C4-2B (cell line): ENCODE measurements around the gene UQCRC1.
A peak's percentile ranks its signal among the peaks of the same experiment; 100 is the strongest.

ENCODE experiments used
- H3K27ac ChIP-seq: fragments of 450-650 bp; 2 replicates; pipeline ENCODE4 v1.5.1; 2017
- ZFX ChIP-seq: fragments of 450-650 bp; IDR thresholded peaks from 2 replicates; pipeline ENCODE4 v1.6.1; 2017
- TF ChIP-seq, protein P1 (sequence below): fragments of 450-650 bp; conservative IDR thresholded peaks from 2 replicates; pipeline ENCODE4 v1.5.1; 2017; ENCODE audit warnings: mild to moderate bottlenecking

Gene UQCRC1

DNA sequence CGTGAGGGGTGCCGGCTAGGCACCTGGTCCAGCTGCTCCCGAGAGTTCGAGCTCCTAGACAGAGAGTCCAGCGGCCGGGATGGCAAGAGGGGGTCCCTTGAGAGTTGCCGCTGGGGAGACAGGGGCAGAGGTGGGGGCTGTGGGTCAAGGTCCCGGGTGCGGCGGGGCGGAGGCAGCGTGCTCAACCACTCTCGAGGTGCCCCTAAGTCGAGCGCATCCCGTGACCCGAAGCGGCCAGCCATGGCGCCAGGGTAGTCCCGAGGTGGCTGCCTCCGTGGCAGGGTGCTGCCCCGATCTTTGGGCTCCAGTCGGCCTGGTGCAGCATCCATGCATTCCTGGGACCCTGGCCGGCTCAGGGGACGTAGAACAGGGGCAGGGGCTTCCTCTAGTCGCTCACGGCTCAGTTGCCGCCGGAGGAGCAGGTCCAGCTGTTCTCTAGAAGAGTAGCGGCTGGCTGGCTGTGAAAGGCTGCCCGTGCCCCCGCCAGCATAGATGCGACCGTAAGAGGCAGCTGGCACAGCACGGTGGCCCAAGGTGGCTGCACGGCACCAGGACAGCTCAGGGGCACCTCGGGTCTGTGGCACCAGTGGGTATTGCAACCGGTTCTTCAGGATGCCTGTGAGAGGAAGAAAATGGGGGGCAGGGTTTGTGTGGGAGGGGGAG lies 30.6 kb upstream of the UQCRC1 start:
- TF ChIP-seq ZFX, result no peak
- TF ChIP-seq, protein P1, sequence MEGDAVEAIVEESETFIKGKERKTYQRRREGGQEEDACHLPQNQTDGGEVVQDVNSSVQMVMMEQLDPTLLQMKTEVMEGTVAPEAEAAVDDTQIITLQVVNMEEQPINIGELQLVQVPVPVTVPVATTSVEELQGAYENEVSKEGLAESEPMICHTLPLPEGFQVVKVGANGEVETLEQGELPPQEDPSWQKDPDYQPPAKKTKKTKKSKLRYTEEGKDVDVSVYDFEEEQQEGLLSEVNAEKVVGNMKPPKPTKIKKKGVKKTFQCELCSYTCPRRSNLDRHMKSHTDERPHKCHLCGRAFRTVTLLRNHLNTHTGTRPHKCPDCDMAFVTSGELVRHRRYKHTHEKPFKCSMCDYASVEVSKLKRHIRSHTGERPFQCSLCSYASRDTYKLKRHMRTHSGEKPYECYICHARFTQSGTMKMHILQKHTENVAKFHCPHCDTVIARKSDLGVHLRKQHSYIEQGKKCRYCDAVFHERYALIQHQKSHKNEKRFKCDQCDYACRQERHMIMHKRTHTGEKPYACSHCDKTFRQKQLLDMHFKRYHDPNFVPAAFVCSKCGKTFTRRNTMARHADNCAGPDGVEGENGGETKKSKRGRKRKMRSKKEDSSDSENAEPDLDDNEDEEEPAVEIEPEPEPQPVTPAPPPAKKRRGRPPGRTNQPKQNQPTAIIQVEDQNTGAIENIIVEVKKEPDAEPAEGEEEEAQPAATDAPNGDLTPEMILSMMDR, result no peak
- H3K27ac ChIP-seq, result no peak overlapping the region

DNA sequence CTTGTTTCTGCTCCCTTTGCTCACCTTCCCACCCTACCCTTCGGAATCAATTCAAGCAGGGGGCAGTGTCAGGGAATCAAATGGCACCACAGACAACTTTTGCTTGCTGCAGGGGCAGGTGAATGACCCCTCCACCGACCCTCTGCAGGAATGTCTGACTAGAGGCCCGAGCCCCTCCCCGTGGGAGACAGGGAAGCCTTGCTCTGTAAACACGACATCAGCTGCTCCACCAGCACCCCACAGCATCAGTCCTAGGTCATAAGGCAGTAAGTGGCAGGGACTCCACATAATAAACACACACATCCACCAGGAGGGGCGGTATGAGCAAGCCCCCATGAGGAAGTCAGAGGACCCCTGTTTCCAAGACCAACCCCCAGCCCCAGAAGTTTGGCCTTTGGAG lies 27.9 kb upstream of the UQCRC1 start:
- no peak overlapping the region for H3K27ac ChIP-seq
- TF ChIP-seq, protein P1, result no peak
- TF ChIP-seq ZFX, result no peak

DNA sequence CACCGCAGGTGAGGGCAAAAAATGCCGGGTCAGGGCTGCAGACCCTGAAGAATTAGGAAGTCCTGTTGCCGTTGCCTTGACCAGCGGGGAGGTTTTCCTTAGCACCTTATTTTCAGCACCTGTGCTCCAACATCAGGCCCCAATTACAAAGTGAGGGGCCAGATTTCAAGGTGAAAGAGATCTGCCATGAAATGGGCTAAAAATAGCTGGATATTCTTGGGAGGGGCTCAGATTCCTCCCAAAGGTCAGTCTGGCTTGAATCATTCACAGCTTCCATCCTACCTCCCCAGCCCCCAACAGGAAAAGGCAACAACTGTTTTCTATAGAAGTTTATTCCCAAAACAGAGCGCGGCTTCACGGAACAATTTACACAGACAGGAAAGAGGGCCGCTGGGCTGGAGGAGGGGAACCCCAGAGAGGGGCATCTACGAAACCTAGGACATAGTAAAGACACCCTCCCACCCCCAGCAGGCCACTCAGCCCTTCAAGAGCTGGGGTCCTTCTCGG lies 26.8 kb upstream of the UQCRC1 start:
- H3K27ac ChIP-seq, result peak overlapping the region; percentile 95
- no peak for TF ChIP-seq ZFX

DNA sequence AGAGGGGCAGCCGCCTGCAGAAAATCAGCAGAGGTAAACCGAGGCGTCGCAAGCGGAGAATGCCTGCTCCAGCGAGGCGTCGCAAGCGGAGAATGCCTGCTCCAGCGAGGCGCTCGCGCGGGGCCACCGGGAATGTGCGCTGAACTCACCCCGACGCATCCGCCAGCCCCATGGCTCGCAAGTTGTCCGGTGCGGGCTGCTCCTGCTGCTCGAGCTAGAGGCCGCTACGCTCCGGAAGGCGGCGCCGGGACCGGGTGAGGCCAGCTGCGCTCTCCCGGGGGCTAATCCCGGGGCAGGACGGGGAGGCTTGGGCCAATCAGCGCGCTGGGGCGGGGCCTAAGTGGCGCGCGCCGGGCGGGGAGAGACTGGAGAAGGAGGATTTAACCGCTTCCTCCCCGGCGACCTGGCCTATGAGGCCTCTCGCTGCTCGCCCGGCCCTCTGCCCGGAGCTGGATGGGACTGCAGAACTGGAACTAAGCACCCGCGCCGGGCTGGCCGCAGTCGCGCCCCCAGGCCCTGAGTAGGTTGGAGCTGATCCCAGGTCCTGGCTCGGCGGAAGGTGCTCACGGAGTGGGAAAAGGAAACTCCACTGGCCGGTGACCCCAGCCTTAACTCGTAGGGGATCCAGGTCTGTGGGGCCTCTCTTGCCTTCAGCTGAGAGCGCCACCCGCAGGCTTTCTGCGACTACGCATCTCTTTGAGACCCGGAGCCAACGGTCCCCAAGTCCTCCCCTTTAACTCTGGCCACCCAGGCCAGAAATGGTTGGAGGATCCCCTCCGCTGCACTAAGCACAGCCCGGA lies 26.0 kb upstream of the UQCRC1 start, which contains the start of gene SLC26A6:
Gene SLC26A6 (minus strand): TSS at position 240 of the 800 bp plus-strand sequence. CDS start 68 bp downstream, at position 172.
- TF ChIP-seq, protein P1, result peak; percentile 73
- TF ChIP-seq ZFX, result peak; percentile 53; the same call in 1 of the 2 replicates

DNA sequence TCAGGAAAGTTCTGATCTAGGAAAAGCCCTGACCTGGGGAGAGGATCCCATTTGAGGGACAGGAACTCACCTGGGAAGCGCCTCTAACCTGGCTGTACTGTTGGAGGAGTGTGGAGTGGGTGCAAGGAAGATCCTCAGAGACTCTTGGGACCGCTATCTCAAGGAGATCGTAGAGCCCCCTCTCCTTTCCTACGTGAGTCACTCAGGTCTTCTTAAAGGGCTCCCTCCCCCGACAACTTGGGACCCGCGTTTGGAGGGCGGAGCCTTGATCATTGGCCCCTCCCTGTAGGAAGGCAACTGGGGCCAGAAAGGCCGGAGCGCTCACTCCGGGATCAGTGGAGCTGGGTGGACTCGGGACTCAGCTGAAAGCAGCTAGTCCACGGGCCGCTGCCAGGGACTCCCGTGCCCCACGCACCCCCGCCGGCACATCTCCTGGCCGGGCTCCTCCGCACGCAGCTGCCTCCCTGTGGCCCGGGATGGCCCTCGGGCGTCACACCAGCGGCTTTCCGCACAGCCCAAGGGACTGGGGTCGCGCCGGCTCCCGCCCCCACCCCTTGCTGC lies 25.3 kb upstream of the UQCRC1 start:
- peak overlapping the region; percentile 95 for H3K27ac ChIP-seq
- TF ChIP-seq, protein P1, result no peak
- TF ChIP-seq ZFX, result no peak

More for the DNA sequence above, 26.0 kb upstream of the UQCRC1 start, which contains the start of gene SLC26A6:
- H3K27ac ChIP-seq, result peak within 1 kb of the TSS; percentile 95

DNA sequence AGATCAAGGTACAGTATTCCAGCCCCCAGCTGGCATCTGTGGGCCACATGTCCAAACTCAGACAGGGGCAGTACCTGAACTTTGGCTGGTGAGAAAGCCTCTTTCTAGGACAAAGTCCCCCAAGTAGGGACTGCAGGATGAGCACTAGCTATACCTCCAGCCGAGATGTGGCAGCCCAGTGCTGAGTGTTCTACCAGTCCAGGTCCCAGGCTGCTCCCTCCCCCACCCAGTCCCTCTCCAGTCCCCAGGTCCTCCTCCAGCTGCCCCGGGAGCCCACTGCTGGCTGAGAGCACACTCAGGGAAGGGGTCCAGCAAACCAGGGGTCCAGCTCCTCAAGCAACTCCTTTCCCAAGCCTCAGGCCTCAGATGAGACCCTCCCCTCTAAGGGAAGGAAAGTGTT lies 24.3 kb upstream of the UQCRC1 start:
- no peak for TF ChIP-seq ZFX
- TF ChIP-seq, protein P1, result no peak
- H3K27ac ChIP-seq, result peak overlapping the region; percentile 95

DNA sequence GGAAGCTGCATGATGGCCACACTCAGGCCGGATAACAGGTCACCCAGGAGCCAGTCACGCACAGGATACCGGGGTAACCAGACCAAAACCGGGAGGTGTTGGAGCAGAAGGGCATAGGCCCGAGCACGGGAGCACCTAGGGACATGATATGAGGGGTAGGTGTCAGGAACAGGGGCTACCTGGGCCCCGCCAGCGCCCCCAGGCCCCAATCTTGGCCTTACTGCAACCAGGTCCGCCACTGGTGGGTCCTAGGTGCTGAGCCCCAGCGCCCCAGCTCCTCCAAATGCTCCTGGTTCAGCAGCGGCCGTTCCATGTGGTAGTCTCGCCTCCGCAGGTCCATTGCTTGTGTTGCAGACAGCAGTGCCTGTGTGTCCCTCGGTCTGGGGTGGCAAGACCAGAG lies 23.8 kb upstream of the UQCRC1 start:
- TF ChIP-seq, protein P1, result no peak
- no peak for TF ChIP-seq ZFX

More for the DNA sequence above, 23.8 kb upstream of the UQCRC1 start:
- H3K27ac ChIP-seq, result no peak overlapping the region
